ENCODE data around the gene CTLA4. TPM values are rescaled to one million over a fixed set of nuclear protein-coding genes. Genes with fewer than 3 reads are reported as not detected.

The CTLA4 gene
- total and polyA plus RNA-seq, 9 of the 15 experiments (the other 6 are each of a cell fraction or from before 2014, with no cell fraction given) = 0.10 to 0.22 (median 0.11) TPM; not detected in 4

DNA sequence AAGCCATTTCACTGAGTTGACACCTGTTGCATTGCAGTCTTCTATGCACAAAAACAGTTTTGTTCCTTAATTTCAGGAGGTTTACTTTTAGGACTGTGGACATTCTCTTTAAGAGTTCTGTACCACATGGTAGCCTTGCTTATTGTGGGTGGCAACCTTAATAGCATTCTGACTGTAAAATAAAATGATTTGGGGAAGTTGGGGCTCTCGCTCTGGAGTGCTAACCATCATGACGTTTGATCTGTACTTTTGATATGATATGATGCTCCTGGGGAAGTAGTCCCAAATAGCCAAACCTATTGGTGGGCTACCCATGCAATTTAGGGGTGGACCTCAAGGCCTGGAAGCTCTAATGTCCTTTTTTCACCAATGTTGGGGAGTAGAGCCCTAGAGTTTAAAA, 3.4 kb downstream of the CTLA4 start:
- H3K4me1 ChIP-seq (replicated peaks in 1 of 2; ENCODE audit: control insufficient read depth in 2 of 2, insufficient read depth in 2 of 2, low read length in 2 of 2) = no peaks in the 10 kb centered on the region
- intact Hi-C loops (cut with micrococcal nuclease) (no loop called here), in situ Hi-C loops (cut with MboI) (no loop called here)
- DNase-seq (ENCODE audit: extremely low read depth in 1 of 4, low spot score in 3 of 4) (no peak), ATAC-seq (no peak), FAIRE-seq (no peak)
- H3K79me2 ChIP-seq (ENCODE audit: control insufficient read depth, insufficient read depth, low read length) = no peaks in the 10 kb centered on the region
- no peaks in the 10 kb centered on the region for H3K36me3 ChIP-seq (ENCODE audit: control insufficient read depth, insufficient read depth, low read length)
- no peak overlapping the region for H3K4me3 ChIP-seq
- ChIA-PET CTCF (ENCODE audit: low intra/inter-chr PET ratio) (no interaction called here), POLR2A (no interaction called here)
- H3K4me2 ChIP-seq (ENCODE audit: insufficient read depth, low read length) = no peak overlapping the region
- 0% methylated on average over 2 of the region's 2 CpGs for WGBS (ENCODE audit: insufficient coverage, low coverage, missing lambda C conversion rate)
- no peak overlapping the region for H3K27ac ChIP-seq (ENCODE audit: extremely low read depth, low read depth, low read length)
- H3K9me1 ChIP-seq (ENCODE audit: control insufficient read depth, insufficient read depth, low read length) = no peaks in the 10 kb centered on the region
- H2AFZ ChIP-seq (ENCODE audit: low read depth, low read length) = no peak overlapping the region
- no peaks in the 10 kb centered on the region for H3K9me3 ChIP-seq (replicated peaks; ENCODE audit: control insufficient read depth, insufficient read depth, low read depth, low read length)
- BruUV-seq (replicated peaks) = no TSS peak
- no peaks in the 10 kb centered on the region for H4K20me1 ChIP-seq (replicated peaks; ENCODE audit: control insufficient read depth, insufficient read depth, low read length)
- H3K27me3 ChIP-seq (ENCODE audit: control insufficient read depth in 2 of 2, insufficient read depth in 2 of 2, low read length in 2 of 2) = no peaks in the 10 kb centered on the region
- no peak overlapping the region for H3K9ac ChIP-seq (ENCODE audit: insufficient read depth in 1 of 2, low read depth in 2 of 2, low read length in 2 of 2)
- TF ChIP-seq CXXC5 (CRISPR knock-in tag; IDR thresholded peaks at IDR 0.05) (no peak), DPF2 (IDR thresholded peaks at IDR 0.05) (no peak), KDM1A (IDR thresholded peaks at IDR 0.05) (no peak), NCOA1 (IDR thresholded peaks at IDR 0.05; ENCODE audit: low read depth) (no peak), PHF21A (IDR thresholded peaks at IDR 0.05; ENCODE audit: borderline replicate concordance, low read depth) (no peak), MEF2A (IDR thresholded peaks at IDR 0.05; ENCODE audit: control insufficient read depth, low read depth, low read length) (no peak), PPARD (CRISPR knock-in tag; IDR thresholded peaks at IDR 0.05) (no peak), ZC3H11A (IDR thresholded peaks at IDR 0.05; ENCODE audit: low read depth, low read length) (no peak), DNMT1 (IDR thresholded peaks at IDR 0.05) (no peak), BRF1 (IDR thresholded peaks at IDR 0.05; ENCODE audit: borderline replicate concordance, extremely low read depth, insufficient read length) (no peak), ZNF23 (CRISPR knock-in tag; IDR thresholded peaks at IDR 0.05) (no peak)
- TF ChIP-seq, protein P1, sequence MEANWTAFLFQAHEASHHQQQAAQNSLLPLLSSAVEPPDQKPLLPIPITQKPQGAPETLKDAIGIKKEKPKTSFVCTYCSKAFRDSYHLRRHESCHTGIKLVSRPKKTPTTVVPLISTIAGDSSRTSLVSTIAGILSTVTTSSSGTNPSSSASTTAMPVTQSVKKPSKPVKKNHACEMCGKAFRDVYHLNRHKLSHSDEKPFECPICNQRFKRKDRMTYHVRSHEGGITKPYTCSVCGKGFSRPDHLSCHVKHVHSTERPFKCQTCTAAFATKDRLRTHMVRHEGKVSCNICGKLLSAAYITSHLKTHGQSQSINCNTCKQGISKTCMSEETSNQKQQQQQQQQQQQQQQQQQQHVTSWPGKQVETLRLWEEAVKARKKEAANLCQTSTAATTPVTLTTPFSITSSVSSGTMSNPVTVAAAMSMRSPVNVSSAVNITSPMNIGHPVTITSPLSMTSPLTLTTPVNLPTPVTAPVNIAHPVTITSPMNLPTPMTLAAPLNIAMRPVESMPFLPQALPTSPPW (CRISPR knock-in tag; IDR thresholded peaks at IDR 0.05) = no peak
- TF ChIP-seq, protein P2, sequence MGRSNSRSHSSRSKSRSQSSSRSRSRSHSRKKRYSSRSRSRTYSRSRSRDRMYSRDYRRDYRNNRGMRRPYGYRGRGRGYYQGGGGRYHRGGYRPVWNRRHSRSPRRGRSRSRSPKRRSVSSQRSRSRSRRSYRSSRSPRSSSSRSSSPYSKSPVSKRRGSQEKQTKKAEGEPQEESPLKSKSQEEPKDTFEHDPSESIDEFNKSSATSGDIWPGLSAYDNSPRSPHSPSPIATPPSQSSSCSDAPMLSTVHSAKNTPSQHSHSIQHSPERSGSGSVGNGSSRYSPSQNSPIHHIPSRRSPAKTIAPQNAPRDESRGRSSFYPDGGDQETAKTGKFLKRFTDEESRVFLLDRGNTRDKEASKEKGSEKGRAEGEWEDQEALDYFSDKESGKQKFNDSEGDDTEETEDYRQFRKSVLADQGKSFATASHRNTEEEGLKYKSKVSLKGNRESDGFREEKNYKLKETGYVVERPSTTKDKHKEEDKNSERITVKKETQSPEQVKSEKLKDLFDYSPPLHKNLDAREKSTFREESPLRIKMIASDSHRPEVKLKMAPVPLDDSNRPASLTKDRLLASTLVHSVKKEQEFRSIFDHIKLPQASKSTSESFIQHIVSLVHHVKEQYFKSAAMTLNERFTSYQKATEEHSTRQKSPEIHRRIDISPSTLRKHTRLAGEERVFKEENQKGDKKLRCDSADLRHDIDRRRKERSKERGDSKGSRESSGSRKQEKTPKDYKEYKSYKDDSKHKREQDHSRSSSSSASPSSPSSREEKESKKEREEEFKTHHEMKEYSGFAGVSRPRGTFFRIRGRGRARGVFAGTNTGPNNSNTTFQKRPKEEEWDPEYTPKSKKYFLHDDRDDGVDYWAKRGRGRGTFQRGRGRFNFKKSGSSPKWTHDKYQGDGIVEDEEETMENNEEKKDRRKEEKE (IDR thresholded peaks at IDR 0.05; ENCODE audit: borderline replicate concordance in 1 of 2, control insufficient read depth in 1 of 2, low read depth in 2 of 2, low read length in 1 of 2) = no peak
- TF ChIP-seq, protein P3, sequence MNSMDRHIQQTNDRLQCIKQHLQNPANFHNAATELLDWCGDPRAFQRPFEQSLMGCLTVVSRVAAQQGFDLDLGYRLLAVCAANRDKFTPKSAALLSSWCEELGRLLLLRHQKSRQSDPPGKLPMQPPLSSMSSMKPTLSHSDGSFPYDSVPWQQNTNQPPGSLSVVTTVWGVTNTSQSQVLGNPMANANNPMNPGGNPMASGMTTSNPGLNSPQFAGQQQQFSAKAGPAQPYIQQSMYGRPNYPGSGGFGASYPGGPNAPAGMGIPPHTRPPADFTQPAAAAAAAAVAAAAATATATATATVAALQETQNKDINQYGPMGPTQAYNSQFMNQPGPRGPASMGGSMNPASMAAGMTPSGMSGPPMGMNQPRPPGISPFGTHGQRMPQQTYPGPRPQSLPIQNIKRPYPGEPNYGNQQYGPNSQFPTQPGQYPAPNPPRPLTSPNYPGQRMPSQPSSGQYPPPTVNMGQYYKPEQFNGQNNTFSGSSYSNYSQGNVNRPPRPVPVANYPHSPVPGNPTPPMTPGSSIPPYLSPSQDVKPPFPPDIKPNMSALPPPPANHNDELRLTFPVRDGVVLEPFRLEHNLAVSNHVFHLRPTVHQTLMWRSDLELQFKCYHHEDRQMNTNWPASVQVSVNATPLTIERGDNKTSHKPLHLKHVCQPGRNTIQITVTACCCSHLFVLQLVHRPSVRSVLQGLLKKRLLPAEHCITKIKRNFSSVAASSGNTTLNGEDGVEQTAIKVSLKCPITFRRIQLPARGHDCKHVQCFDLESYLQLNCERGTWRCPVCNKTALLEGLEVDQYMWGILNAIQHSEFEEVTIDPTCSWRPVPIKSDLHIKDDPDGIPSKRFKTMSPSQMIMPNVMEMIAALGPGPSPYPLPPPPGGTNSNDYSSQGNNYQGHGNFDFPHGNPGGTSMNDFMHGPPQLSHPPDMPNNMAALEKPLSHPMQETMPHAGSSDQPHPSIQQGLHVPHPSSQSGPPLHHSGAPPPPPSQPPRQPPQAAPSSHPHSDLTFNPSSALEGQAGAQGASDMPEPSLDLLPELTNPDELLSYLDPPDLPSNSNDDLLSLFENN (IDR thresholded peaks at IDR 0.05; ENCODE audit: low read depth in 2 of 2, low read length in 2 of 2) = no peak
- TF ChIP-seq, protein P4, sequence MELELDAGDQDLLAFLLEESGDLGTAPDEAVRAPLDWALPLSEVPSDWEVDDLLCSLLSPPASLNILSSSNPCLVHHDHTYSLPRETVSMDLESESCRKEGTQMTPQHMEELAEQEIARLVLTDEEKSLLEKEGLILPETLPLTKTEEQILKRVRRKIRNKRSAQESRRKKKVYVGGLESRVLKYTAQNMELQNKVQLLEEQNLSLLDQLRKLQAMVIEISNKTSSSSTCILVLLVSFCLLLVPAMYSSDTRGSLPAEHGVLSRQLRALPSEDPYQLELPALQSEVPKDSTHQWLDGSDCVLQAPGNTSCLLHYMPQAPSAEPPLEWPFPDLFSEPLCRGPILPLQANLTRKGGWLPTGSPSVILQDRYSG (tag; conservative IDR thresholded peaks at IDR 0.05; ENCODE audit: low read depth) = no peak
